GM18868 (cell line): ENCODE results near the gene CTXN1.
A peak's percentile ranks its signal among the peaks of the same experiment; 100 is the strongest.
"Not testable (repeated sequence)": the region's sequence is repeated elsewhere in the genome, so short reads cannot be mapped to it uniquely, and the experiment has no call there.

Experiments used
- ATAC-seq: cut with Tn5 transposase; IDR thresholded peaks from one replicate; pipeline ENCODE4 v1.9.1; 2021; ENCODE audit warnings: mild to moderate bottlenecking, moderate library complexity; ENCODE audit not compliant: unreplicated experiment

The CTXN1 gene

GRCh38 chr19:7926727-7927604, 1.0 kb upstream of the CTXN1 start:
- no peak for ATAC-seq

GRCh38 chr19:7925171-7925851, 624 bp downstream of the CTXN1 start:
- no peak for ATAC-seq

DNA sequence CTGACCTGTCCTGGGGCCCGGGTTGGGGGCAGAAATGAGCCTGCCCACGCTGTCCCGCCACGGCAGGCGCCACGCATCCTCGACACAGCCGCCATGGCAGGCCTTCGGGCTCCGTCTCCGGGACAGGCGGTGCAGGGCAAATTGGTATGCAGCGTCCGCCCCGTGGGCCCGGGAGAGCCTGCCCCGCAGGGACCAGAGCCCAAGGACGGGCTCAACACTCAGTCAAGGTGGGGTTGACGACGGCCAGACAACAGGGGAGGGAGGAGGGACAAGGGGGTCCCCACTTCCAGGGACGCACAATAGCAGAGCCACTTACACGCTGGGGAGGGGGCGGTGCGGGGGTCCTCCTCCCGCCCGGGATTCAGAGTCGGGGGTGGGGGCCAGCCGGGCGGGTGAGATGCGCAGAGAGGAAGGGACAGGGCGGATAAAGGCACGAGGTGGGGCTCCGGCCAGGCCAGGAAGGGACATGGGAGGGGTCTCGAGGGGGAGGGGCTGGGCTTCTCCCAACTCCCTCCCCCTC, 1.2 kb downstream of the CTXN1 start:
- ATAC-seq = no peak

- ATAC-seq = no peak
Observed at GRCh38 chr19:7924241-7924640, 1.7 kb downstream of the CTXN1 start.

GRCh38 chr19:7923295-7924191, 2.4 kb downstream of the CTXN1 start:
- no peak for ATAC-seq

DNA sequence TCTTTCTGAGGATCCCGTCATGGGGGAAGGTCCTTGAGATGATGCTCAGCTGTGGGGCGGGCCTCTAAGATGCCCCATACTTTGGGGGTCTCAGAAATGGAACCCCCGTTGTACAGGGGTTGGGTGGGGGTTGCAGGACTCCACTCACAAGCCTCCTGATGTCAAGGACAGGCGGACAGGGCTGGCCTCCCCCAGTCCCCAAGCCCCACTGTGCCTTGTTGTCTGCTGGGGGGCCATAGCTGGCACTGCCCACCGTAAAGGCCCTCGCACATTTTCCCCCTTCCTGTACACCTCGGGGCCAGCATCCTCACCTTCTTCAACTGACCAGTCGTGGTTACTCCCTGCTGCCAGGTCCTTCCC, 3.1 kb downstream of the CTXN1 start:
- ATAC-seq = no peak

- no peak for ATAC-seq
Observed at GRCh38 chr19:7921967-7922835, 3.7 kb downstream of the CTXN1 start.

GRCh38 chr19:7921302-7921966, 4.5 kb downstream of the CTXN1 start:
- no peak for ATAC-seq

- ATAC-seq = peak; percentile 46
Observed at GRCh38 chr19:7920519-7921301, 5.2 kb downstream of the CTXN1 start.

- peak; percentile 56 for ATAC-seq
Observed at GRCh38 chr19:7919610-7920518, 6.1 kb downstream of the CTXN1 start, which contains the start of gene SNAPC2. SNAPC2 (plus strand) TSS chr19:7920338; CDS start chr19:7920367, 29 bp downstream.

GRCh38 chr19:7918615-7919421, 7.1 kb downstream of the CTXN1 start:
- no peak for ATAC-seq

- not testable (repeated sequence) for ATAC-seq
Observed at GRCh38 chr19:7918062-7918614, 7.8 kb downstream of the CTXN1 start.

GRCh38 chr19:7917267-7918061, 8.5 kb downstream of the CTXN1 start:
- ATAC-seq = no peak

DNA sequence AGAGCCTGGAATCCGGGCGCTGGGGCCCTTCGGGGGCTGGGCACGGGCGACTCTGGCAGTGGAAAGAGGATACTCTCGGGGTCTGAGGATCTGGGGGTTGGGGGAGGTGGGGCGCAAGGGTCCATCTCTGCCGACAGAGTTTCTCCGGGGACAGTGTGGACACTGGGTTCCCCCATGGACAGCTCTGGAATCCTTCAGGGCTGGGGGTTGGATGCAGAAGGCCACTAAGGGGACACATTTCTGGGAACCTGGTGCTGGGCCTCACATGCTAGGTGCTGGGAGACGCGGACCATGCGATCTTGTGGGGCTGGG, 9.0 kb downstream of the CTXN1 start:
- no peak for ATAC-seq

DNA sequence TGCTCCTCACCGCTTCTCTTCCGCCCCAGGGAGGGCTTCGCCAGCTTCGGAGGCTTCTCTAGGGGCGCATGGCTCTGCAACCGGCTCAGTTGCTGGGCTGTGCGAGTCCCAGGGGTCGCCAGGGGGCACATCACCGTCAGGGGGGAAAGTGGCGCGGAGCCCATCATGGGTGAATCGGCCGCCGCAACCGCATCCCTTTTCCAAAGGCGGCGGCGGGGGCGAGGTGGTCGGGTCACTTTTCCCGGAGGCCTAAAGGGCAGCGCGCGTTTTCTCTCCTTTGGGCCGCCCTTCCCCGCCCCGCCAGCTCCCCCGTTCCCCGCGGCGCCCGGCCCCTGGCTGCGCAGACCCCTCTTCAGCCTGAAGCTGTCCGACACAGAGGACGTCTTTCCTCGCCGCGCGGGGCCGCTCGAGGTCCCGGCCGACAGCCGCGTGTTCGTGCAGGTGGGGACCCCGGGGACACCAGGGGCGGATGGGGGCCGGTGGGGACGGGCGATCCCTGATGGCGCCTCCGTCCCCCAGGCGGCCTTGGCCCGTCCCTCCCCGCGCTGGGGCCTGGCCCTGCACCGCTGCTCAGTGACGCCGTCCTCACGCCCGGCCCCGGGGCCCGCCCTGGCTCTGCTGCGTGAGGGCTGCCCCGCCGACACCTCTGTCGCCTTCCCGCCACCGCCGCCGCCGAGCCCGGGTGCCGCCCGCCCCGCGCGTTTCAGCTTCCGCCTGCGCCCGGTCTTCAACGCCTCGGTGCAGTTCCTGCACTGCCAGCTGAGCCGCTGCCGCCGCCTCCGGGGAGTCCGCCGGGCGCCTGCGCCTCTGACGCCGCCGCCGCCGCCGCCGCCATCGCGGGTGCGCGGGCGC, 9.6 kb downstream of the CTXN1 start:
- ATAC-seq = no peak
